Measurements from ENCODE around the gene DCAF17. TPM values are rescaled to one million over a fixed set of nuclear protein-coding genes. Genes with fewer than 3 reads are reported as not detected.

The DCAF17 gene
- total and polyA plus RNA-seq, 2 of the 13 experiments (the other 11 are each of a cell fraction or from before 2014, with no cell fraction given), result 13.7 to 30.0 TPM

- TF ChIP-seq, protein P1, sequence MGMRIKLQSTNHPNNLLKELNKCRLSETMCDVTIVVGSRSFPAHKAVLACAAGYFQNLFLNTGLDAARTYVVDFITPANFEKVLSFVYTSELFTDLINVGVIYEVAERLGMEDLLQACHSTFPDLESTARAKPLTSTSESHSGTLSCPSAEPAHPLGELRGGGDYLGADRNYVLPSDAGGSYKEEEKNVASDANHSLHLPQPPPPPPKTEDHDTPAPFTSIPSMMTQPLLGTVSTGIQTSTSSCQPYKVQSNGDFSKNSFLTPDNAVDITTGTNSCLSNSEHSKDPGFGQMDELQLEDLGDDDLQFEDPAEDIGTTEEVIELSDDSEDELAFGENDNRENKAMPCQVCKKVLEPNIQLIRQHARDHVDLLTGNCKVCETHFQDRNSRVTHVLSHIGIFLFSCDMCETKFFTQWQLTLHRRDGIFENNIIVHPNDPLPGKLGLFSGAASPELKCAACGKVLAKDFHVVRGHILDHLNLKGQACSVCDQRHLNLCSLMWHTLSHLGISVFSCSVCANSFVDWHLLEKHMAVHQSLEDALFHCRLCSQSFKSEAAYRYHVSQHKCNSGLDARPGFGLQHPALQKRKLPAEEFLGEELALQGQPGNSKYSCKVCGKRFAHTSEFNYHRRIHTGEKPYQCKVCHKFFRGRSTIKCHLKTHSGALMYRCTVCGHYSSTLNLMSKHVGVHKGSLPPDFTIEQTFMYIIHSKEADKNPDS (CRISPR knock-in tag; IDR thresholded peaks at IDR 0.05), result no peak
- TF ChIP-seq NFATC3 (CRISPR knock-in tag; IDR thresholded peaks at IDR 0.05), result no peak
- TF ChIP-seq EP300 (IDR thresholded peaks at IDR 0.05; ENCODE audit: low read depth in 2 of 2, low read length in 2 of 2), result no peak
- TF ChIP-seq EP300 (CRISPR knock-in tag; IDR thresholded peaks at IDR 0.05; ENCODE audit: borderline replicate concordance), result no peak
- no peak for TF ChIP-seq GPN1 (CRISPR knock-in tag; IDR thresholded peaks at IDR 0.05; ENCODE audit: borderline replicate concordance)
- TF ChIP-seq, protein P2, sequence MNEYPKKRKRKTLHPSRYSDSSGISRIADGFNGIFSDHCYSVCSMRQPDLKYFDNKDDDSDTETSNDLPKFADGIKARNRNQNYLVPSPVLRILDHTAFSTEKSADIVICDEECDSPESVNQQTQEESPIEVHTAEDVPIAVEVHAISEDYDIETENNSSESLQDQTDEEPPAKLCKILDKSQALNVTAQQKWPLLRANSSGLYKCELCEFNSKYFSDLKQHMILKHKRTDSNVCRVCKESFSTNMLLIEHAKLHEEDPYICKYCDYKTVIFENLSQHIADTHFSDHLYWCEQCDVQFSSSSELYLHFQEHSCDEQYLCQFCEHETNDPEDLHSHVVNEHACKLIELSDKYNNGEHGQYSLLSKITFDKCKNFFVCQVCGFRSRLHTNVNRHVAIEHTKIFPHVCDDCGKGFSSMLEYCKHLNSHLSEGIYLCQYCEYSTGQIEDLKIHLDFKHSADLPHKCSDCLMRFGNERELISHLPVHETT (CRISPR knock-in tag; conservative IDR thresholded peaks at IDR 0.05), result no peak
- TF ChIP-seq MED1 (CRISPR knock-in tag; IDR thresholded peaks at IDR 0.05), result no peak
- TF ChIP-seq KDM6A (CRISPR knock-in tag; IDR thresholded peaks at IDR 0.05; ENCODE audit: low read depth), result no peak; the same call in 1 of the 2 replicates
- TF ChIP-seq ZBTB3 (CRISPR knock-in tag; IDR thresholded peaks at IDR 0.05; ENCODE audit: borderline replicate concordance, low read depth), result peak; percentile 78; the same call in 1 of the 2 replicates
- TF ChIP-seq DMTF1 (CRISPR knock-in tag; IDR thresholded peaks at IDR 0.05), result no peak
- TF ChIP-seq FOSL1 (CRISPR knock-in tag; IDR thresholded peaks at IDR 0.05; ENCODE audit: borderline replicate concordance), result no peak
- no peak for TF ChIP-seq TBX3 (IDR thresholded peaks at IDR 0.05; ENCODE audit: borderline replicate concordance)
- TF ChIP-seq PHF5A (CRISPR knock-in tag; IDR thresholded peaks at IDR 0.05; ENCODE audit: low read depth, unreplicated experiment), result no peak
- TF ChIP-seq ZFP36 (IDR thresholded peaks at IDR 0.05; ENCODE audit: borderline replicate concordance, low read depth, low read length, partially characterized antibody), result no peak
- no peak for TF ChIP-seq ZMAT5 (CRISPR knock-in tag; IDR thresholded peaks at IDR 0.05; ENCODE audit: borderline replicate concordance, low read depth)
- TF ChIP-seq, protein P3, sequence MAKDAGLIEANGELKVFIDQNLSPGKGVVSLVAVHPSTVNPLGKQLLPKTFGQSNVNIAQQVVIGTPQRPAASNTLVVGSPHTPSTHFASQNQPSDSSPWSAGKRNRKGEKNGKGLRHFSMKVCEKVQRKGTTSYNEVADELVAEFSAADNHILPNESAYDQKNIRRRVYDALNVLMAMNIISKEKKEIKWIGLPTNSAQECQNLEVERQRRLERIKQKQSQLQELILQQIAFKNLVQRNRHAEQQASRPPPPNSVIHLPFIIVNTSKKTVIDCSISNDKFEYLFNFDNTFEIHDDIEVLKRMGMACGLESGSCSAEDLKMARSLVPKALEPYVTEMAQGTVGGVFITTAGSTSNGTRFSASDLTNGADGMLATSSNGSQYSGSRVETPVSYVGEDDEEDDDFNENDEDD (CRISPR knock-in tag; IDR thresholded peaks at IDR 0.05; ENCODE audit: borderline replicate concordance), result peak; percentile 36; the same call in 1 of the 2 replicates
- TF ChIP-seq ZNF788 (CRISPR knock-in tag; IDR thresholded peaks at IDR 0.05; ENCODE audit: borderline replicate concordance), result no peak
- TF ChIP-seq, protein P4, sequence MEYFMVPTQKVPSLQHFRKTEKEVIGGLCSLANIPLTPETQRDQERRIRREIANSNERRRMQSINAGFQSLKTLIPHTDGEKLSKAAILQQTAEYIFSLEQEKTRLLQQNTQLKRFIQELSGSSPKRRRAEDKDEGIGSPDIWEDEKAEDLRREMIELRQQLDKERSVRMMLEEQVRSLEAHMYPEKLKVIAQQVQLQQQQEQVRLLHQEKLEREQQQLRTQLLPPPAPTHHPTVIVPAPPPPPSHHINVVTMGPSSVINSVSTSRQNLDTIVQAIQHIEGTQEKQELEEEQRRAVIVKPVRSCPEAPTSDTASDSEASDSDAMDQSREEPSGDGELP (IDR thresholded peaks at IDR 0.05; ENCODE audit: borderline replicate concordance, low read depth), result no peak
- TF ChIP-seq MTF2 (CRISPR knock-in tag; IDR thresholded peaks at IDR 0.05; ENCODE audit: borderline replicate concordance), result no peak
These were observed 860 bp upstream of the DCAF17 start (continued) for GRCh38 chr2:171432969-171433762.
